Central memory CD8-positive, alpha-beta T cell (primary cell): Measurements from ENCODE around the gene SPATA18.

ENCODE experiments used
- ATAC-seq: fragments of 150-1000 bp; cut with Tn5 transposase; replicated peaks from 2 replicates; pipeline ENCODE4 v1.10.0; 2022; ENCODE audit warnings: mild to moderate bottlenecking, moderate FRiP score, moderate number of reproducible peaks; ENCODE audit not compliant: poor library complexity, severe bottlenecking; ENCODE audit errors: extremely low read depth
- DNase-seq, 2 donors: peaks; one replicate each; pipeline ENCODE4 v3.0.0; 2021; ENCODE audit warnings: low spot score in 2 of 2
- H3K27ac Mint-ChIP-seq: one replicate; pipeline ENCODE4 v1.8.0; 2022; ENCODE audit warnings: low read depth, mild to moderate bottlenecking, moderate library complexity, mixed read lengths
- H3K27me3 Mint-ChIP-seq: one replicate; pipeline ENCODE4 v1.8.0; 2022; ENCODE audit warnings: mixed read lengths
- H3K36me3 Mint-ChIP-seq: one replicate; pipeline ENCODE4 v1.8.0; 2022; ENCODE audit warnings: mild to moderate bottlenecking, moderate library complexity, mixed read lengths; ENCODE audit not compliant: insufficient read depth
- H3K4me1 Mint-ChIP-seq: one replicate; pipeline ENCODE4 v1.8.0; 2022; ENCODE audit warnings: mixed read lengths
- H3K4me3 Mint-ChIP-seq: one replicate; pipeline ENCODE4 v1.8.0; 2022; ENCODE audit warnings: mild to moderate bottlenecking, moderate library complexity, mixed read lengths
- H3K9me3 Mint-ChIP-seq: one replicate; pipeline ENCODE4 v1.8.0; 2022; ENCODE audit warnings: mixed read lengths

Gene SPATA18

GRCh38 chr4:52032005-52032404 is 19.1 kb upstream of the SPATA18 start:
- Mint-ChIP-seq H3K4me3 (no peak overlapping the region), H3K27me3 (no peaks in the 10 kb centered on the region), H3K9me3 (no peaks in the 10 kb centered on the region), H3K27ac (no peak overlapping the region), H3K36me3 (peaks cover 14% of the 10 kb centered on the region), H3K4me1 (peaks cover 18% of the 10 kb centered on the region)
- DNase-seq: no peak
- ATAC-seq: no peak

- peaks cover 24% of the 10 kb centered on the region for H3K4me1 Mint-ChIP-seq
- no peak for ATAC-seq
- H3K27me3 Mint-ChIP-seq: no peaks in the 10 kb centered on the region
- H3K36me3 Mint-ChIP-seq: peaks cover 8% of the 10 kb centered on the region
- H3K4me3 Mint-ChIP-seq: no peak overlapping the region
- DNase-seq: no peak
- H3K9me3 Mint-ChIP-seq: no peaks in the 10 kb centered on the region
- no peak overlapping the region for H3K27ac Mint-ChIP-seq
These were observed 15.9 kb upstream of the SPATA18 start for GRCh38 chr4:52035190-52035589.

GRCh38 chr4:52036886-52037530 is 14.1 kb upstream of the SPATA18 start:
- Mint-ChIP-seq H3K4me3 (peak overlapping the region; percentile 84), H3K27me3 (peaks cover 9% of the 10 kb centered on the region), H3K36me3 (peaks cover 5% of the 10 kb centered on the region), H3K27ac (peak overlapping the region; percentile 45), H3K4me1 (peaks cover 24% of the 10 kb centered on the region), H3K9me3 (no peaks in the 10 kb centered on the region)
- no peak for DNase-seq
- ATAC-seq: no peak

- Mint-ChIP-seq H3K27me3 (peaks cover 16% of the 10 kb centered on the region), H3K4me3 (peak overlapping the region; percentile 84), H3K36me3 (peaks cover 5% of the 10 kb centered on the region), H3K4me1 (peaks cover 24% of the 10 kb centered on the region), H3K27ac (peak overlapping the region; percentile 45), H3K9me3 (no peaks in the 10 kb centered on the region)
- DNase-seq (peak in 1 of 2 donors; percentile 14), ATAC-seq (peak; percentile 30)
These were observed 13.4 kb upstream of the SPATA18 start for GRCh38 chr4:52037689-52038102.

- ATAC-seq (peak; percentile 86), DNase-seq (peak; percentile 40 to 49)
- peak within 1 kb of the TSS; percentile 45 for H3K27ac Mint-ChIP-seq
- peaks cover 24% of the 10 kb centered on the region for H3K4me1 Mint-ChIP-seq
- H3K4me3 Mint-ChIP-seq: peak within 1 kb of the TSS; percentile 84
- no peaks in the 10 kb centered on the region for H3K9me3 Mint-ChIP-seq
- H3K27me3 Mint-ChIP-seq: peaks cover 22% of the 10 kb centered on the region
- peaks cover 5% of the 10 kb centered on the region for H3K36me3 Mint-ChIP-seq
These were observed 12.8 kb upstream of the SPATA18 start, which contains the start of gene SGCB for GRCh38 chr4:52038103-52038912. Gene SGCB, minus strand, starts transcription at chr4:52038299. Its CDS starts 40 bp downstream, at chr4:52038259.

GRCh38 chr4:52045028-52045427 is 6.1 kb upstream of the SPATA18 start:
- ATAC-seq: no peak
- Mint-ChIP-seq H3K9me3 (no peaks in the 10 kb centered on the region), H3K36me3 (no peaks in the 10 kb centered on the region), H3K4me3 (no peak overlapping the region), H3K27me3 (peaks cover 77% of the 10 kb centered on the region), H3K4me1 (no peaks in the 10 kb centered on the region), H3K27ac (no peak overlapping the region)
- no peak for DNase-seq

GRCh38 chr4:52049266-52049665 is 1.8 kb upstream of the SPATA18 start:
- H3K27me3 Mint-ChIP-seq: peaks cover 73% of the 10 kb centered on the region
- ATAC-seq: no peak

GRCh38 chr4:52051615-52052474 is 741 bp downstream of the SPATA18 start:
- Mint-ChIP-seq H3K27me3 (peaks cover 69% of the 10 kb centered on the region), H3K36me3 (no peaks in the 10 kb centered on the region), H3K4me3 (peak overlapping the region; percentile 40), H3K27ac (no peak overlapping the region), H3K9me3 (no peaks in the 10 kb centered on the region), H3K4me1 (peaks cover 9% of the 10 kb centered on the region)
- DNase-seq (no peak), ATAC-seq (no peak)

More at GRCh38 chr4:52049266-52049665, 1.8 kb upstream of the SPATA18 start:
- no peak for DNase-seq
- Mint-ChIP-seq H3K4me3 (no peak overlapping the region), H3K4me1 (peaks cover 9% of the 10 kb centered on the region), H3K36me3 (no peaks in the 10 kb centered on the region), H3K9me3 (no peaks in the 10 kb centered on the region), H3K27ac (no peak overlapping the region)

GRCh38 chr4:52052475-52052780 is 1.3 kb downstream of the SPATA18 start:
- no peak for ATAC-seq
- DNase-seq: no peak
- Mint-ChIP-seq H3K4me3 (peak overlapping the region; percentile 40), H3K4me1 (peaks cover 9% of the 10 kb centered on the region), H3K9me3 (no peaks in the 10 kb centered on the region), H3K27me3 (peaks cover 69% of the 10 kb centered on the region), H3K27ac (no peak overlapping the region), H3K36me3 (no peaks in the 10 kb centered on the region)

GRCh38 chr4:52054254-52054653 is 3.1 kb downstream of the SPATA18 start:
- Mint-ChIP-seq H3K4me3 (no peak overlapping the region), H3K4me1 (peaks cover 9% of the 10 kb centered on the region), H3K36me3 (no peaks in the 10 kb centered on the region), H3K27ac (no peak overlapping the region), H3K9me3 (no peaks in the 10 kb centered on the region), H3K27me3 (peaks cover 64% of the 10 kb centered on the region)
- no peak for ATAC-seq
- no peak for DNase-seq

GRCh38 chr4:52057196-52057595 is 6.1 kb downstream of the SPATA18 start:
- DNase-seq: no peak
- no peak for ATAC-seq
- H3K4me1 Mint-ChIP-seq: peaks cover 4% of the 10 kb centered on the region
- peaks cover 54% of the 10 kb centered on the region for H3K27me3 Mint-ChIP-seq
- no peak overlapping the region for H3K4me3 Mint-ChIP-seq
- no peaks in the 10 kb centered on the region for H3K36me3 Mint-ChIP-seq
- no peaks in the 10 kb centered on the region for H3K9me3 Mint-ChIP-seq
- H3K27ac Mint-ChIP-seq: no peak overlapping the region

- Mint-ChIP-seq H3K4me3 (no peak overlapping the region), H3K4me1 (no peaks in the 10 kb centered on the region), H3K27me3 (peaks cover 43% of the 10 kb centered on the region), H3K27ac (no peak overlapping the region), H3K36me3 (no peaks in the 10 kb centered on the region), H3K9me3 (no peaks in the 10 kb centered on the region)
- no peak for ATAC-seq
- DNase-seq: no peak
These were observed 7.2 kb downstream of the SPATA18 start for GRCh38 chr4:52058275-52058674.
